NK-92 (cell line): Measurements from ENCODE around the gene MYO18B.

ENCODE experiments used
- DNase-seq: peaks from one replicate; lab custom pipeline; 2025; ENCODE audit not compliant: unreplicated experiment; lab: John Stamatoyannopoulos, UW

Gene MYO18B

DNA sequence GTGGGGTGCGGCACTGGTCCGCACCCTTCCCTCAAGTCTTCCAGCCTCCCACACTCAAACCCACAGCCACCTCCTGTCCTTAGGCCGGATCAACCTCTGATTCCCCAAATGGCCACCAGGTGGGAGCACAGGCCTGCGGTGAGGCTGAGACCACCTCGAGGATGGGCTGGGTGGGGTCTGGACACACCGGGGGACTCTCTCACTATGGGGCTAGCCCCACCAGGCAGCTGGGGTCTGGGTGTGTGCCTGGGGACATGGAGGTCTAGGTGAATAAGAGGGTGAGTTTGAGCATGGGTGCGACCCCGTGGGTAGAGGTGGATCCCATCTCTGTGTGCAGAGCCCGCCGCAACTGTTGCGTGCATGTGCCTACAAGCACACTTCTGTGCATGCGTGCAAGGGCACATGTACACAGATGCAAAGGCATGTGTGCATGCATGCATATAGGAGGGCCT, 32.6 kb downstream of the MYO18B start:
- DNase-seq: no peak

- DNase-seq: no peak
Observed at GRCh38 chr22:25775531-25775930, 33.5 kb downstream of the MYO18B start.

GRCh38 chr22:25777411-25777810, 35.4 kb downstream of the MYO18B start:
- no peak for DNase-seq

DNA sequence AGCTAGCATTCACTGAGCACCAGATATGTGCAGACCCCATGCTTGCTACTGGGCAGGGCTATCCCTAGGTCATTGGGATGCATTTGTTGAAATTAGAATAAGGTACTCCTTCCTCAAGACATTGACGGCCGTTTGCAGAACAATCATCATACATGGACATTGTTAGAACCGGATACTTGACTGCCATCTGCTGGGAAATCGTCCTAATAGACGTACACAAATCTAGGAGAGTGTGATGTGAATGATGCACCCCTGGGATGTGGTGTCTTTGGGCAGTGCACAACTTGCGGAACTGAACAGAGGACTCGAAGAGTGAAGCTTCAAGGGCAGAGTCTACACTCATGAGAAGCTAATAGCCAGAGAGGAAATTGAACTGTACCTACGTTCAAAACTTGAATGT, 35.9 kb downstream of the MYO18B start:
- no peak for DNase-seq

- no peak for DNase-seq
Observed at GRCh38 chr22:25779426-25779825, 37.4 kb downstream of the MYO18B start.

GRCh38 chr22:25779890-25780289, 37.9 kb downstream of the MYO18B start:
- no peak for DNase-seq

DNA sequence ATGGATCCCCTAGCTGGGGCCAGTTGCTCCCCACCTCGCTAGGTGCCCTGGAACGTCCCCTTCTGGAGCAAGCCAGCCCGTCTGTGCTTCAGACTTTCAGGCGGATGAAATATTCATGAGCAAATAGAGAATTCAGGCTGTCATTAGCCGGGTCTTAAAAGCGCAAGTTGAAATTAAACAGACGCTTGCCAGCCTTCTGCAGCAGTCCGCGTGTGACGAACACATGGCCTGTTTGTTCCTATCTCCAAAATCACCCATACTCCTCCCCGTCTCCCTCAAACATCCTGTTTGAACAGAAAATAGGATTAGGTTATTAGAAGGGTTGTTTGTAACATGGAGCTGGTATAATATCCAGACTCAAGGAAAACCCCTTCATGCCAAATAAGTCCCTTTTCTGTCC, 38.7 kb downstream of the MYO18B start:
- DNase-seq: no peak

DNA sequence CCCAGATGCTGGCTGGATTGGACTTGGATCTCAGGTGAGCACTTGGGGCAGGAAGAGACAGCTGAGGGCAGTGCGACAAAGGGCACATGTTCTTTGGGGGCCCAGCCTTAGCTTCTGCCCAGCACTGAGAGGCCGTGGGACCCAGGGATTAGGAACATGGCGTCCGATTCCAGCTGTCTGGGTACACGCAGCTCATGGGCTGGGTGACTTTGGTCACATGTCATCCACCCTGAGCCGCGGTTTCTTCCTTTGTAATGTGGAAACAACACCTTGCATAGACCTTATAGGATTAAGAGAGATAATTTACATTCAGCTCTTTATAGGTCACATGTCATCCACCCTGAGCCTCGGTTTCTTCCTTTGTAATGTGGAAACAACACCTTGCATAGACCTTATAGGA, 39.8 kb downstream of the MYO18B start:
- DNase-seq: no peak

- no peak for DNase-seq
Observed at GRCh38 chr22:25782831-25783230, 40.8 kb downstream of the MYO18B start.

DNA sequence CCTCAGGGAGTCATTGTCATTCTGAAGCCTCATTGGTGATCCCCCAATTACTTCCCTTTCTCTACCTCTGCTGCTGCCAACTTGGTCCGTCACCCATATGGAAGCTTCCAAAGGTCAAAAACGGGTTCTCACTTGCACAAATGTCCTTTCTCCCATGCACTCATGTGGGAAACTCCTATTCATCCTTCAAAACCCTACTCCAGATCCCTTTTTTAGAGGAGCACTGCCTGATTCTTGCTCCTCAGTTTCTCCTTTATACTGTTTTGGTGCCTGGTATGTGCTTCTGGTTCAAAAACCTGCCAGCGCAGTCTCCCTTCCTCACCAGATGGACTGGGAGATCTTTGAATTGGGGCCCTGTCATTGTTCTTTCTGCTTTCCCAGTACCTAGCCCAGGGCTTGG, 41.9 kb downstream of the MYO18B start:
- no peak for DNase-seq

DNA sequence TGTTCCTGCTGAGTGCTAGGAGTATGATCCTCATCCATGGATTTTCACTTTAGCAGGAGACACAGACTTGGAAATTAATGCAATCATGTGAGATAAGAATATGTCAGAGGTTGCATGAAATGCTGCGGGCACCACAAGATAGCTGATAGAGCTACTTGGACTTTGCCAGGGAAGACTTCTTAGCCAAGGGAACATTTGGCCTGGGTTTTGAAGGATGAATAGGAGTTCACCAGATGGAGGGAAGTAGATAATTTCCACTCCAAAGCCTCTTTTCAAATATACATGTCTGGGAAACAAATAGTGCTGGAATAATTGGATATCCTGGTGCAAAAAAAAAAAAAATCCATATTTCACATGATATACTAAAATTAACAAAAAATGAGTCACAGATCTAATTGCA, 44.2 kb downstream of the MYO18B start:
- DNase-seq: no peak

GRCh38 chr22:25791556-25791955, 49.6 kb downstream of the MYO18B start:
- no peak for DNase-seq

GRCh38 chr22:25795478-25795877, 53.5 kb downstream of the MYO18B start:
- no peak for DNase-seq

GRCh38 chr22:25797498-25798290, 55.7 kb downstream of the MYO18B start:
- no peak for DNase-seq

DNA sequence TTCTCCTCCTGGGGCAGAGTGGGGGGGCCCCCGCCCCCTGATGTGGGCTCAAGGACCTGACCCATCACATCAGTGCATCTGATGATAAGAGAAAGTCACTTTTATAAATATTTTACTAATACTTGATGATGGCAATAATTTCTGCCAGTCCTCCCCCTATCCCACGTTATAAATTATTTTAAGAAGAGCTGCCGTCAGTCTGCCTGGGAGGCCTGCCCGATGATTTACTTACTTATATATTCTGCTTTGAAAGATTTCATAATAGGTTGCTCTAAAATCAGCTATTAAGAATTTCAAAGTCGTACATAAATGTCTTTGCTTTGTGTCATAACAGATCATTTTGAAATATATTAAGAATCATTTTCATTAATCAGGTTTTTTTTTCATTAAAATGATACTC, 58.8 kb downstream of the MYO18B start:
- DNase-seq: no peak

GRCh38 chr22:25802018-25802417, 60.0 kb downstream of the MYO18B start:
- no peak for DNase-seq

DNA sequence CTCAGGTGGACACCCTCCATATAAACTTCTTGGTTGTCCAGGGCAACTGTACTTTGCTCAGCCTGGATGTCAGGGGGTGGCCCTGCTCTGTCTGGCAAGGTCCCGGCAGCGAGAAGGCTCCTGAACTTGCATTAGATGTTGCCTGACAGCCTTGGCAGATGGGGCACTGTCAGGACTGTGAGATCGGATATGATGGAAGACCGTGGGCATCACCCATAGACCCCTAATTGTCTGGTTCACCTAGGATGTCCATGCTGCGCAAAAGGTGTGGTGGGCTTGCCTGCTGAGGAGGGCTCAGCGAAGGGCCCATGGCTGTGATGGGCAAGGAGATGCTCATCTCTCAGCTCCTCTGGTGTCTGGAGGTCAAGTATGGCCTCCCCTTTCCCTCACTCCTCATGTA, 62.7 kb downstream of the MYO18B start:
- no peak for DNase-seq

DNA sequence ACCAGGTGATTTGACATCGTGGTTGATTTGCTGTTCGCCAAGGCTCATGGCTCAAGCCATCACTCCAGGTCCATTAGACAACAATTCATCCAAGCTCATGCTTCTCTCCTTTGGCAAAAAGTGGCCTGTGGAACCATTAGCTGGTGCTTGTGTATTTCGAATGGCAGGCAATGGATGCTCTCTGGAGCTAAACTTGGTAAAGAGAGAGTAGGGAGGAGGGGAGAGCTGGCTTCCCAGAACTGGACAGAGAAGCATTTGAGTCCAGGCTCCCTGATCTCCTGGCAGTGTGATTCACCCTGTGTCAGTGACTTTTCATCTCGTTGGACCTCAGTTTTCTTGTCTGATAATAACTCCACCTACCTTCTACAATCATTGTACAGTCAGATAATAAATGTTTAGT, 64.6 kb downstream of the MYO18B start:
- no peak for DNase-seq

DNA sequence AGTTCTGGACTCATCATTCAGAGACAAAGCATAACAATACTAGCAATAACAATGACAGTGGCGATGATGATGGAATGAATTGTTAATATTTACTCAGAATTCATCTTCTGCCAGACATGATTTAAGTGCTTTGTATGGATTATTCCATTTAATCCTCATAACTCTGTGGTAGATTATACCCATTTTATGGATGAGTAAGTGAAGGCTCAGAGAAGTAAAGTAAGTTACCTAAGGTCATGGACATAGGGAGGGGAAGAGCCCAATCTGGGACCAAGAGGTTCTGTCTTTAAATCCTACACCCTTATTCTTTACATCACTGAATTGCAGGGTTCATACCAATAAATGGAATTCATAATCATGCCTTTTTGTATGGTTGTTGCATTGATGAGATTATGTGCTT, 72.7 kb downstream of the MYO18B start:
- DNase-seq: no peak

DNA sequence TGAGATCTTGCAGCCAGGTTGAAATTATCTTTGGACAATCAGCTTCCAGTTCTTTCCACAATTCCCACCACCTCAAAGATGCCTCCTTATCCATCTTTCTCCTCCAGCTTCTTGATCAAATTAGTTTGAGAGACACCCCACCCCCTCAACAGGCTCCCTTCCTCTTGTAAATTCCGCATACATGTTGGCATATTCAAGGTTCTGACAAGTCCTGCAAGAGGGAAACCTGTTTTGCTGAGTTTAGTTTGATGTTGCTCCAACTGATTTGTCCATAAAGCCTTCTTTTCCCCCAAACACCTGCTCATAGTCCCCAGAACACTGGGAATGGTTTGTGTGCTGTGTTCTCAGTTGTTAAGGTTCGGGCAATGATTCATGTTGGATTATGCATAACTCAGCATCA, 73.6 kb downstream of the MYO18B start:
- DNase-seq: no peak

DNA sequence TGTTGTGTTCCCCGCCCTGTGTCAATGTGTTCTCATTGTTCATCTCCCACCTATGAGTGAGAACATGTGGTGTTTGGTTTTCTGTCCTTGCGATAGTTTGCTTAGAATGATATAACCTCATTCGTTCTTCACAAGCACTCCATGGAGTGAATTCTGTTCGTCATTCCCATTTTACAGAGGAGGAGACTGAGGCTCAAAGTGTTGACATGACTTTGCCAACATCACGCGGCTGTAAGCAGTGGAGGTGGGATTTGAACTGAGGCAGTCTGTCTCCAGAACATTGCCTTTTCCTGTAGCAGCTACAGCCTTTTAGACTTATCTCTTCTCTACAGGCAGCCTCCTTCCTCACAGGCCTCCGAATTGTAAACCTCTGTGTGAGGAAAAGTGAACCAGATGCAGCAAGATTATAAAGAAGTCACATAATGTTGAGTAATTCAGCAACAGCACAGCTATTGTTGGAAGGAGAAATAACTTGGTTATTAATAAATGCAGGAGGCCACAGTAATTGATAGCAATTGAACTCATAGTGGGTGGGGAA, 74.6 kb downstream of the MYO18B start:
- DNase-seq: no peak

DNA sequence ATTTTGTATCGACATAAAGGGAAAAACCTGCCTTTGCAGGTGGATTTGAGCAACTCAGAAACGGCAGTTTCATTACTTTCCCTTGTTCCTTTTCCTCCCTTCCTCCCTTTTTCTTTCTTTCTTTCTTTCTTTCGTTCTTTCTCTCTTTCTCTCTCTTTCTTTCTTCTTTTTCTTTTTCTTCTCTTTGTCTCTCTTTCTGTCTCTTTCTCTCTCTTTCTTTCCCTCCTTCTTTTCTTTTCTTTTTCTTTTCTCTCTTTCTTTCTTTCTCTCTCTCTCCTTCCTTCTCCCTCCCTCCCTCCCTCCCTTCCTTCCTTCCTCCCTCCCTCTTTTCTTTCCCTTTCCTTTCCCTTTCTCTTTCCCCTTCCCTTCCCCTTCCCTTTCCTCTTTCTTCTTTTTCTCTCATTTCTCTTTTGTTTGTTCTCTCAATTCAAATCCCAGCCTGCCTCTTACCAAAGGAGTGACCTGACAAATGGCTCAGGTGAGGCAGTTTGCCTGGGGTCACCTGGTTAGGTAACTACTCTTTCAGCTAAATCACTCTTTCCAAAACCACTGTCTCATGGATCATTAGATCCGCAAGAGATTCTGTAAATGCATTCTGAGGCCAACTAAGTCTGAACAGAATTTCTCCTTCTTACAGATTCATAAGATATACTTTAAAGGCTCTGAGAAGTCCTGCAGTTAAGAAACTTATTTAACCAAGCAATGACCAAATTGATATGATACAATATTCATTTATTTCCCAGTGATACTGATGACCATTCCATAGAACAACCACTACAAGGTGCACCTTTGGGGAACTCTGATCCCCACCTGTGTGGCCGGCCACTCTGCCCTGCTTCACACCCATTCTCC, 75.3 kb downstream of the MYO18B start:
- DNase-seq: no peak
